Natural killer cell (primary cell): ENCODE data around the gene TM9SF4. TPM values are rescaled to one million over a fixed set of nuclear protein-coding genes. Genes with fewer than 3 reads are reported as not detected.
A peak's percentile ranks its signal among the peaks of the same experiment; 100 is the strongest.

Experiments
- ATAC-seq, 3 donors: fragments of 150-1000 bp in 2 of 3; fragments of 200-7000 bp in 1 of 3; cut with Tn5 transposase; 1 replicate in 1 of 3; 2 replicates in 2 of 3; pipeline ENCODE4 v1.10.0; 2021; ENCODE audit warnings: mild to moderate bottlenecking in 2 of 3, moderate library complexity in 2 of 3
- DNase-seq, 2 donors: peaks; one replicate each; pipeline versions ENCODE4 v3.0.0 to v3.0.0-alpha.2; 2013 to 2021; ENCODE audit warnings: mixed read lengths in 1 of 2
- H3K27ac ChIP-seq: one replicate; pipeline ENCODE4 v1.5.1; 2013; ENCODE audit warnings: mild to moderate bottlenecking, low read length
- H3K27me3 ChIP-seq: one replicate; pipeline ENCODE4 v1.6.1; 2013; ENCODE audit warnings: low read length; ENCODE audit not compliant: control insufficient read depth, insufficient read depth
- H3K36me3 ChIP-seq: one replicate; pipeline ENCODE4 v1.6.1; 2013; ENCODE audit warnings: low read length; ENCODE audit not compliant: control insufficient read depth, insufficient read depth
- H3K4me1 ChIP-seq: one replicate; pipeline ENCODE4 v1.6.1; 2013; ENCODE audit warnings: low read length; ENCODE audit not compliant: control insufficient read depth, insufficient read depth
- H3K4me3 ChIP-seq: one replicate; pipeline ENCODE4 v1.5.1; 2013; ENCODE audit warnings: low read length
- H3K9me3 ChIP-seq: one replicate; pipeline ENCODE4 v1.6.1; 2013; ENCODE audit warnings: low read length; ENCODE audit not compliant: control insufficient read depth, insufficient read depth
- H3K27ac Mint-ChIP-seq, 2 donors: one replicate each; pipeline ENCODE4 v1.8.0; 2022; ENCODE audit warnings: mild to moderate bottlenecking in 2 of 2, mixed read lengths in 2 of 2, moderate library complexity in 1 of 2
- H3K27me3 Mint-ChIP-seq, 2 donors: one replicate each; pipeline ENCODE4 v1.8.0; 2022; ENCODE audit warnings: low read depth in 2 of 2, mixed read lengths in 2 of 2
- H3K36me3 Mint-ChIP-seq: one replicate; pipeline ENCODE4 v1.8.0; 2022; ENCODE audit warnings: mixed read lengths
- H3K4me1 Mint-ChIP-seq, 2 donors: one replicate each; pipeline ENCODE4 v1.8.0; 2022; ENCODE audit warnings: mixed read lengths in 2 of 2
- H3K4me3 Mint-ChIP-seq: one replicate; pipeline ENCODE4 v1.8.0; 2022; ENCODE audit warnings: mild to moderate bottlenecking, moderate library complexity, mixed read lengths
- H3K9me3 Mint-ChIP-seq, 2 donors: one replicate each; pipeline ENCODE4 v1.8.0; 2022; ENCODE audit warnings: mixed read lengths in 2 of 2
- WGBS: methylation state at CpG from one replicate; pipeline ENCODE4 v1.1.7; 2013; ENCODE audit warnings: missing lambda C conversion rate; ENCODE audit not compliant: insufficient coverage; 5-methylcytosine and 5-hydroxymethylcytosine counted together
- intact Hi-C: fragments of 100-400 bp; cut with micrococcal nuclease; formaldehyde crosslinking; loops from one replicate; pipeline ENCODE4 v1.14.2; 2022
- total RNA-seq, 4 donors: library from RNA; stranded (reverse); fragments of 120-200 nt in 1 of 4; gene quantifications; one replicate each; pipeline versions ENCODE4 v1.2.3 to v1.2.4, GENCODE V29; 2013 to 2022
- TF ChIP-seq, protein P1 (sequence below): fragments of 200-600 bp; IDR thresholded peaks from one replicate; pipeline ENCODE4 v1.8.0; 2022; ENCODE audit warnings: antibody characterized with exemption

TM9SF4 gene
- total RNA-seq, 3 donors from 2014 or later (not counting 1 experiment from before 2014, with no cell fraction given) = 35.8 to 42.8 (median 41.2) TPM

- H3K36me3 Mint-ChIP-seq = no peaks in the 10 kb centered on the region
- no peak overlapping the region for H3K4me3 Mint-ChIP-seq
- H3K27me3 Mint-ChIP-seq = no peaks in the 10 kb centered on the region
- H3K9me3 ChIP-seq = no peaks in the 10 kb centered on the region
- H3K27ac ChIP-seq = peak overlapping the region; percentile 11
- 86% methylated on average over 3 of the region's 5 CpGs for WGBS
- no peak overlapping the region for H3K4me3 ChIP-seq
- ATAC-seq = peak in 1 of 3 donors; percentile 71
- no peaks in the 10 kb centered on the region for H3K9me3 Mint-ChIP-seq
- H3K4me1 ChIP-seq = peaks cover 18% of the 10 kb centered on the region
- peak in 1 of 2 donors; percentile 16 for DNase-seq
- peak overlapping the region in 1 of 2 donors; percentile 39 for H3K27ac Mint-ChIP-seq
- no peaks in the 10 kb centered on the region for H3K36me3 ChIP-seq
- intact Hi-C loops = no loop called here
- TF ChIP-seq, protein P1, sequence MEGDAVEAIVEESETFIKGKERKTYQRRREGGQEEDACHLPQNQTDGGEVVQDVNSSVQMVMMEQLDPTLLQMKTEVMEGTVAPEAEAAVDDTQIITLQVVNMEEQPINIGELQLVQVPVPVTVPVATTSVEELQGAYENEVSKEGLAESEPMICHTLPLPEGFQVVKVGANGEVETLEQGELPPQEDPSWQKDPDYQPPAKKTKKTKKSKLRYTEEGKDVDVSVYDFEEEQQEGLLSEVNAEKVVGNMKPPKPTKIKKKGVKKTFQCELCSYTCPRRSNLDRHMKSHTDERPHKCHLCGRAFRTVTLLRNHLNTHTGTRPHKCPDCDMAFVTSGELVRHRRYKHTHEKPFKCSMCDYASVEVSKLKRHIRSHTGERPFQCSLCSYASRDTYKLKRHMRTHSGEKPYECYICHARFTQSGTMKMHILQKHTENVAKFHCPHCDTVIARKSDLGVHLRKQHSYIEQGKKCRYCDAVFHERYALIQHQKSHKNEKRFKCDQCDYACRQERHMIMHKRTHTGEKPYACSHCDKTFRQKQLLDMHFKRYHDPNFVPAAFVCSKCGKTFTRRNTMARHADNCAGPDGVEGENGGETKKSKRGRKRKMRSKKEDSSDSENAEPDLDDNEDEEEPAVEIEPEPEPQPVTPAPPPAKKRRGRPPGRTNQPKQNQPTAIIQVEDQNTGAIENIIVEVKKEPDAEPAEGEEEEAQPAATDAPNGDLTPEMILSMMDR = no peak
- H3K4me1 Mint-ChIP-seq = peaks cover 38 to 55% of the 10 kb centered on the region in 2 donors
- no peaks in the 10 kb centered on the region for H3K27me3 ChIP-seq
These were observed 3.3 kb downstream of the TM9SF4 start for GRCh38 chr20:32112841-32113240.

DNA sequence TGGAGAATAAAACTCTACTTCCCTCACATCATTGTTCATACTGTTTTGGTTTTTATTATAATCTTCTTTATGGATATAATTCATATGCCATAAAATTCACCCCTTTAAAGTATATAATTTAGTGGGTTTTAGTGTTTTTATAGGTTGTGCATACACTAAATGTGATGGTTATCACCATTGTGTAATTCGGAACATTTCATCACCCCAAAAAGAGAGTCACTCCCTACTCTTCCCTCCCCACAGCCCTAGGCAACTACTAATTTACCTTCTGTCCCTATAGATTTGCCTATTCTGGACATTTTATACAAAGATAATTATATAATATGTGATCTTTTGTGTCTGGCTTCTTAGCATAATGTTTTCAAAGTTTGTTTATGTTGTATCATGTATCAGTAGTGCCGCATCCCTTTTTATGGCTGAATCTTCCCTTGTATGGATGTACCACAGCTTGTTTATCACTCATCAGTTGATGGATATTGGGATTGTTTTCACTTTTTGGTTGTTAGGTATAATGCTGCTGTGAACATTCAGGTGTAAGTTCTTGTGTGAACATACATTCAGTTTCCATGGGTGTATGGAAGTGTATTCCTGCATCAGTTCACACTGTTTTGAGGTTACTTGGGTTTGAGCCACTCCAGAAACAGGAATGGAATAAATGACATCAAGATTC is 4.2 kb downstream of the TM9SF4 start:
- Mint-ChIP-seq H3K4me3 (no peak overlapping the region), H3K36me3 (no peaks in the 10 kb centered on the region), H3K9me3 (no peaks in the 10 kb centered on the region), H3K27me3 (no peaks in the 10 kb centered on the region), H3K4me1 (peaks cover 38 to 55% of the 10 kb centered on the region in 2 donors), H3K27ac (peak overlapping the region in 1 of 2 donors; percentile 44)
- Histone ChIP-seq H3K27ac (no peak overlapping the region), H3K27me3 (no peaks in the 10 kb centered on the region), H3K4me3 (no peak overlapping the region), H3K9me3 (no peaks in the 10 kb centered on the region), H3K36me3 (no peaks in the 10 kb centered on the region), H3K4me1 (peaks cover 18% of the 10 kb centered on the region)
- WGBS = 100% methylated on average over 1 of the region's 2 CpGs
- ATAC-seq = no peak
- TF ChIP-seq, protein P1 = no peak
- DNase-seq = no peak
- intact Hi-C loops = no loop called here

DNA sequence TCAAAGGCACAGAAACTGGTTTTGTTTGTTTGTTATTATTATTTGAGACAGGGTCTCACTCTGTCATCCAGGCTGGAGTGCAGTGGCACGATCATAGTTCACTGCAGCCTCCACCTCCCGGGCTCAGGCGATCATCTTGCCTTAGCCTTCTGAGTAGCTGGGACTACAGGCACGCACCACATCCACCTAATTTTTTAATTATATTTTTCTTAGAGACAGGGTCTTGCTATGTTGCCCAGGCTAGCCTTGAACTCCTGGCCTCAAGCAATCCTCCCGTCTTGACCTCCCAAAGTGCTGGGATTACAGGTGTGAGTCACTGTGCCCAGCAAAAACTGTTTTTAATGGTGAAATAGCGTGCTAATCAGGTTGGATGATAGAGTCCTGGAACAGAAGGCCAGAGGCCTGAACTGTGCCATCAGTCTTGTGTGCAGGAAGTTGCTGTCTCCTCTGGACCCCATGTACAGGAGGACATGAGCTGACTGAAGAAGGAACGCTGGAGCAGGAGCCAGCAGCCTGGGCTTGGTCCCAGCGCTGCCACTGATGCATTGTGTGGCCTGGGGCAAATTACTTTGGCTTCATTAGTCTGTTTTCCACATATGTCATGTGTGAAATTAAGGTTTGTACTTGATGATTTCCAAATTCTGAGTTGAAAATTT is 4.9 kb downstream of the TM9SF4 start:
- no peak overlapping the region for H3K27ac ChIP-seq
- no peak for ATAC-seq

More for the DNA sequence above, 4.9 kb downstream of the TM9SF4 start:
- H3K4me3 Mint-ChIP-seq = no peak overlapping the region
- TF ChIP-seq, protein P1 = no peak
- H3K36me3 Mint-ChIP-seq = no peaks in the 10 kb centered on the region
- DNase-seq = no peak
- no peaks in the 10 kb centered on the region for H3K9me3 ChIP-seq
- intact Hi-C loops = no loop called here
- H3K9me3 Mint-ChIP-seq = no peaks in the 10 kb centered on the region
- H3K4me3 ChIP-seq = no peak overlapping the region
- 98% methylated on average over 8 of the region's 8 CpGs for WGBS
- H3K27me3 ChIP-seq = no peaks in the 10 kb centered on the region
- peaks cover 18% of the 10 kb centered on the region for H3K4me1 ChIP-seq
- no peaks in the 10 kb centered on the region for H3K36me3 ChIP-seq
- no peaks in the 10 kb centered on the region for H3K27me3 Mint-ChIP-seq
- peak overlapping the region in 1 of 2 donors; percentile 44 for H3K27ac Mint-ChIP-seq
- peaks cover 38 to 55% of the 10 kb centered on the region in 2 donors for H3K4me1 Mint-ChIP-seq
